ENCODE measurements around the gene WDR59. TPM values are rescaled to one million over a fixed set of nuclear protein-coding genes. Genes with fewer than 3 reads are reported as not detected.

The WDR59 gene
- total and polyA plus RNA-seq, 9 of the 15 experiments (the other 6 are each of a cell fraction or from before 2014, with no cell fraction given): 12.7 to 126 (median 34.7) TPM

- H3K27me3 ChIP-seq (ENCODE audit: control insufficient read depth in 2 of 2, insufficient read depth in 2 of 2, low read length in 2 of 2): no peaks in the 10 kb centered on the region
- in situ Hi-C loops (cut with MboI): no loop called here
- no TSS peak for BruUV-seq (replicated peaks)
- no peaks in the 10 kb centered on the region for H4K20me1 ChIP-seq (replicated peaks; ENCODE audit: control insufficient read depth, insufficient read depth, low read length)
- peak overlapping the region; percentile 63 for H3K4me2 ChIP-seq (ENCODE audit: insufficient read depth, low read length)
- no peaks in the 10 kb centered on the region for H3K9me3 ChIP-seq (replicated peaks; ENCODE audit: control insufficient read depth, insufficient read depth, low read depth, low read length)
- peaks cover 98% of the 10 kb centered on the region for H3K79me2 ChIP-seq (ENCODE audit: control insufficient read depth, insufficient read depth, low read length)
- peak in 2 of 4 experiments; percentile 43 to 63 for DNase-seq (ENCODE audit: extremely low read depth in 1 of 4, low spot score in 3 of 4)
- no peaks in the 10 kb centered on the region for H3K36me3 ChIP-seq (ENCODE audit: control insufficient read depth, insufficient read depth, low read length)
- peaks cover 22 to 36% of the 10 kb centered on the region in 2 experiments for H3K4me1 ChIP-seq (replicated peaks in 1 of 2; ENCODE audit: control insufficient read depth in 2 of 2, insufficient read depth in 2 of 2, low read length in 2 of 2)
- ATAC-seq: peak; percentile 51
- H3K27ac ChIP-seq (ENCODE audit: extremely low read depth, low read depth, low read length): peak overlapping the region; percentile 82
- H3K4me3 ChIP-seq: no peak overlapping the region
- no peaks in the 10 kb centered on the region for H3K9me1 ChIP-seq (ENCODE audit: control insufficient read depth, insufficient read depth, low read length)
- peak; percentile 56 for FAIRE-seq
- ChIA-PET CTCF (ENCODE audit: low intra/inter-chr PET ratio) (no interaction called here), POLR2A (interaction anchor here (0.6 to 4.5 kb wide), 14 partner anchors 9 to 56 kb away, joined by 3 to 32 read pairs (median 4); partner anchors contain the start of gene WDR59)
- H3K9ac ChIP-seq (ENCODE audit: insufficient read depth in 1 of 2, low read depth in 2 of 2, low read length in 2 of 2): peak overlapping the region; percentile 0 to 54; a peak in 3 of 4 replicates
- intact Hi-C loops (cut with micrococcal nuclease): no loop called here
- peak overlapping the region; percentile 55; the same call in 1 of the 2 replicates for H2AFZ ChIP-seq (ENCODE audit: low read depth, low read length)
- WGBS (ENCODE audit: insufficient coverage, low coverage, missing lambda C conversion rate): 3% methylated on average over 3 of the region's 3 CpGs
- TF ChIP-seq GTF2B (IDR thresholded peaks at IDR 0.05; ENCODE audit: extremely low read depth, insufficient read length): no peak
- TF ChIP-seq STAT5A (IDR thresholded peaks at IDR 0.05; ENCODE audit: borderline replicate concordance, low read length): no peak
- TF ChIP-seq RBM17 (IDR thresholded peaks at IDR 0.05; ENCODE audit: borderline replicate concordance, low read depth, low read length): no peak
- TF ChIP-seq EP300 (IDR thresholded peaks at IDR 0.05; ENCODE audit: low read length): no peak
- no peak for TF ChIP-seq E2F5 (CRISPR knock-in tag; IDR thresholded peaks at IDR 0.05)
- no peak for TF ChIP-seq SNIP1 (IDR thresholded peaks at IDR 0.05; ENCODE audit: low read depth)
- TF ChIP-seq ZNF518B (CRISPR knock-in tag; IDR thresholded peaks at IDR 0.05): no peak
- TF ChIP-seq CREB3 (tag; conservative IDR thresholded peaks at IDR 0.05; ENCODE audit: low read depth): no peak
- TF ChIP-seq FOXP1 (CRISPR knock-in tag; IDR thresholded peaks at IDR 0.05): no peak
- no peak for TF ChIP-seq ZNF780A (CRISPR knock-in tag; IDR thresholded peaks at IDR 0.05)
- TF ChIP-seq ZNF764 (CRISPR knock-in tag; IDR thresholded peaks at IDR 0.05; ENCODE audit: low read depth): no peak
- TF ChIP-seq CREB1 (IDR thresholded peaks at IDR 0.05): no peak
- no peak for TF ChIP-seq CREB1 (CRISPR knock-in tag; IDR thresholded peaks at IDR 0.05)
- no peak for TF ChIP-seq HDAC6 (IDR thresholded peaks at IDR 0.05; ENCODE audit: low read depth, low read length)
These were observed 26.8 kb upstream of the WDR59 start for GRCh38 chr16:75011634-75012307.
